Ishikawa (cell line): ENCODE results near the gene OPCML.

Source experiments
- CEBPB ChIP-seq: IDR thresholded peaks from 2 replicates; pipeline ENCODE4 v1.6.1; 2012
- CREB1 ChIP-seq: IDR thresholded peaks from 2 replicates; pipeline ENCODE4 v1.6.1; 2012; ENCODE audit warnings: low read depth
- EGR1 ChIP-seq: IDR thresholded peaks from 2 replicates; pipeline ENCODE4 v1.6.1; 2012
- EP300 ChIP-seq: IDR thresholded peaks from 2 replicates; pipeline ENCODE4 v1.6.1; 2012; ENCODE audit warnings: borderline replicate concordance
- FOXM1 ChIP-seq: IDR thresholded peaks from 2 replicates; pipeline ENCODE4 v1.6.1; 2012; ENCODE audit warnings: low read depth, borderline replicate concordance
- MAX ChIP-seq: IDR thresholded peaks from 2 replicates; pipeline ENCODE4 v1.6.1; 2012
- NFIC ChIP-seq: IDR thresholded peaks from 2 replicates; pipeline ENCODE4 v1.6.1; 2012
- RAD21 ChIP-seq: IDR thresholded peaks from 2 replicates; pipeline ENCODE4 v1.6.1; 2012; ENCODE audit warnings: low read depth
- REST ChIP-seq: IDR thresholded peaks from 2 replicates; pipeline ENCODE4 v1.6.1; 2012; ENCODE audit warnings: low read depth, mild to moderate bottlenecking
- TAF1 ChIP-seq: IDR thresholded peaks from 2 replicates; pipeline ENCODE4 v1.6.1; 2012; ENCODE audit warnings: low read depth, mild to moderate bottlenecking
- TCF12 ChIP-seq: IDR thresholded peaks from 2 replicates; pipeline ENCODE4 v1.6.1; 2012; ENCODE audit warnings: low read depth
- TEAD4 ChIP-seq: IDR thresholded peaks from 2 replicates; pipeline ENCODE4 v1.6.1; 2012
- USF1 ChIP-seq: IDR thresholded peaks from 2 replicates; pipeline ENCODE4 v1.6.1; 2012
- YY1 ChIP-seq: IDR thresholded peaks from 2 replicates; pipeline ENCODE4 v1.6.1; 2012; ENCODE audit warnings: low read depth
- ZBTB7A ChIP-seq: IDR thresholded peaks from 2 replicates; pipeline ENCODE4 v1.6.1; 2012; ENCODE audit warnings: low read depth

Gene OPCML

DNA sequence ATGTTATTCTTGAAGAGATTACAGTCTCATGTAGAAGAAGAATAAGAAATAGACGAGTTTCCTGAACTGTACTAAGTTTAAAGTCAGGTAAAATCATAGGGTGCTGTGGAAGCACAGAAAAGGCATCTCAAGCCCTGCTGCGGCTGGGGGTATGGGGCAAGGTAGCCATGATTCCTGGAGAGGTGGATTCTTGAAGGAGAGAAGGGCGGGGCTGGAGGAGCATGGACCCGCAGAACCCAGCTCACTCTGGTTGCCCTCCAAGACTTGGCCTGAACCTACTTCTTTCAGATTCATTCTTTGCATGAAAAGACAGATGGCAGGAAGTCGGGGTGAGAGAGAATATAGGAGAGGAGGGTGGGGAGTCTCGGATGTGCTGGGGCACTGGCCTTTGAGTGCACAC, 57.8 kb downstream of the OPCML start:
- TF ChIP-seq ZBTB7A = no peak
- TF ChIP-seq REST = no peak
- no peak for TF ChIP-seq TEAD4
- no peak for TF ChIP-seq MAX
- no peak for TF ChIP-seq CEBPB
- TF ChIP-seq EP300 = no peak
- no peak for TF ChIP-seq TCF12
- TF ChIP-seq TAF1 = no peak
- TF ChIP-seq NFIC = no peak
- no peak for TF ChIP-seq USF1
- TF ChIP-seq EGR1 = no peak
- TF ChIP-seq RAD21 = no peak
- TF ChIP-seq YY1 = no peak

GRCh38 chr11:133467686-133468085, 64.6 kb downstream of the OPCML start:
- TF ChIP-seq TAF1 (no peak), TCF12 (no peak), MAX (no peak), FOXM1 (no peak), EGR1 (no peak), YY1 (no peak), CREB1 (no peak), CEBPB (no peak)

DNA sequence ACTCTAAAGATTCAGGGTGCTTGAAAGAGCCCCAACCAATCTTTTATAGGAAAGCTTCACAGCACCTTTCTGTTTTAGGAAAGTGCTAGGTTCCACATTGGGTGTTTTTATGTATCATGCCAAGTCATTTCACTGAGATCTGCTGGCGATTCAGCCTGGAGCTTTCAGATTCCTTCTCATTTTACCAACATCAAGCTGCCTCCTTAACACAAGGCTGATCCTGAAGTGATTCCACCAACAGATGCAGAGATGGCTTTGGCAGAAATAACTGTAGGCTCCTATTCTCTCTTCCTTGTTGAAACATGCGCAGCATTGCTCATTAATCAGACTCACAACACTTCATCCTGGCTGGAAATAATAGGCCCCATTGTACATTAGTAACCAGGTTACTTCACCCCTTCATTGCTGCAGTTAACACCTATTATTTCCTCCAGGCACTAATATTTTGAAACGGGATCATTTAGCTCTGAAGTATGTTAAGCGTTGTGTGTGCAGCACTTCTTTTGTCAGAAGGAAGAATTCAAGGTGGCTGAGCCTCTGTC, 89.0 kb downstream of the OPCML start:
- TF ChIP-seq RAD21 (no peak), MAX (no peak), TAF1 (no peak)

DNA sequence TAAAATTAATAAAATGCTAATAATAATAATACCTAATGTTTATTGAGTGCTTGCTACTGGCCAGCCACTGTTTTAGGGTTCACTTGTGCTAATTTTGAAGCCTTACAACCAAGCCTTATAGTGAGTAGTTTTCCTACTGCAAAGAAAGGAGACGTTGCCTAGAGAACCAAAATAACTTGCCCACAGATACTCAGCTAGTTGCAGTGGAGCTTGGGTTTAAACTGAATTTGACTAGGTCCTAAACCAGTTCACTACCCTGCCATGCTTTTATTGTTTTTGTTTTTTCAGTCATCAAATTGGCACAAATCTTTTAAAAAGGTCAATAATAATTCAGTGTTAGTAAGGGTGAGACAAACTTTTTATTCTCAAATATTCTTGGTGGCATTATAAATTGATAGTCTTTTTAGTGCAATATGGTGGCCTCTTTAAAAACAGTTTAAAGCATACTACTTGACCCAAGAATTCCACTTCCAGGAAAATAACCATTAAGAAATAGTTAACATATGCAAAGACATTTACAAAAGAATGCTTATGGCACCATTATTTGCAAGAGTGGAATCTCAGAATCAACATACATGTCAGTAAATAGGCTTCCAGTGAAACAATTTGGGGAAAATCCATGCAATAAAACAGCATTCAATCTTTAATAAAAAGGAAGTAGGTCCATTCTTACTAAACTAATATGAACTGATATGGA, 90.2 kb downstream of the OPCML start:
- TF ChIP-seq EP300 (no peak), FOXM1 (no peak), ZBTB7A (no peak), TEAD4 (no peak), CREB1 (no peak), REST (no peak), RAD21 (no peak), YY1 (no peak), MAX (no peak)

DNA sequence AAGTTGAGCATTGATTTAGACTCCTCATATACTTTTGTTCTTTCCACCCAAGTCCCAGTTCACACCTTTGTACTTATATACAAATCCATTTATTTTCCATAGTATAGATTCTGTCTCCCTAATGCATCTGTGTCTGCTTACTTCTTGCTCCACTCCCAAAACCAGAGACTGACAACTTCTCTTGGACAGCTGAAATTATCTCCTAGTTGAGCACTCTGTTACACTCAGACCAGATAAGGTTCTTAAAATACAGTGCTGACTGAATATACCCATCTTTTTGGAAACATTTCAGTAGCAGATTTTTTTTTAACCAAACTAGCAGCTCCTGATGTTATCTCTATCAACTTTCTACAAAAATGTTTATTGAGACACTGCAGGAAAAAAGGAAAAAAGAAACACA, 106.3 kb downstream of the OPCML start:
- no peak for TF ChIP-seq RAD21
- no peak for TF ChIP-seq USF1
- TF ChIP-seq MAX = no peak
- no peak for TF ChIP-seq TAF1
- no peak for TF ChIP-seq EP300
- TF ChIP-seq NFIC = no peak
- no peak for TF ChIP-seq YY1
- no peak for TF ChIP-seq CEBPB
- no peak for TF ChIP-seq TCF12
- TF ChIP-seq FOXM1 = no peak

GRCh38 chr11:133425245-133425644, 107.1 kb downstream of the OPCML start:
- TF ChIP-seq FOXM1 = no peak
- TF ChIP-seq MAX = no peak
- TF ChIP-seq TAF1 = no peak
- TF ChIP-seq USF1 = no peak
- no peak for TF ChIP-seq TEAD4
- no peak for TF ChIP-seq EP300
- TF ChIP-seq CEBPB = no peak
